Measurements from ENCODE around the gene COL6A3.
"Not testable (repeated sequence)": the region's sequence is repeated elsewhere in the genome, so short reads cannot be mapped to it uniquely, and the experiment has no call there.

The COL6A3 gene

DNA sequence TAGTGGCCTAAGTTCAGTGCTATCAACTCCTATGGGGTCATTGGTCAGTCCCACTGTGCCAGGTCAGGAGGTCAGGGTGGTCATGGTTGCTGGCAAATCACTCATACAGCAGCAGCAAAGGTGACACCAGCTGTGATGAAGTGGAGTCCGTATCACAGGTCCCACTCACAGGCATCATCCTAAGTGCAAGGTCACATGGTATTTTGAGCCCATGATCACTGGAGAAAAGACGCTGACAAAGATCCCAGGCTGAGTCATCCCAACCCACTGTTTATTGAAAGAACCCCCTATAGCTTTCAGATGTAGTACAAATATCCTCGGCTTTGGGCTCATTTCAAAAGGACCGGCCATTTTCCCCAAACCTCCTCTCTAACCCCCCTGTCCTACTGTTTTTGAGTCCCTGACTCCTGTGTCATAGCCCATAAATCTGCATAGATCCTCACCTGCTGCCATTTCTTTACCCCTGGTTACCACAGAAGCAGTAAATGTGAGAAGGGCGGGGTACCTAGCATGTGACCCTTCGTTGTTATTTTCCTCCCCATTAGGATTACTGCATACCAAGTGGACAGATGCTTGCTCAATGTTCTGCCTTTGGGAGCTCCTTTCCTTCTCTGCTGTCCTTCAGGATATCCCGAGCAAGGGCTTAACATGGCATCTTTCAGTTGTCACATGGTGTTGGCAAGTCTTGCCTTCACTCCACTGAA lies 107.7 kb downstream of the COL6A3 start:
- no peaks in the 10 kb centered on the region for H3K79me2 ChIP-seq (ENCODE audit: control insufficient read depth, insufficient read depth, low read length, unreplicated experiment)
- H3K27ac ChIP-seq (ENCODE audit: low read depth, low read length): peak overlapping the region; percentile 81
- no peaks in the 10 kb centered on the region for H3K36me3 ChIP-seq (ENCODE audit: insufficient read depth, low read length)
- no peak overlapping the region for H3K4me3 ChIP-seq (ENCODE audit: low read depth, low read length)
- no peaks in the 10 kb centered on the region for H3K27me3 ChIP-seq (ENCODE audit: insufficient read depth, low read length)
- H2AFZ ChIP-seq (ENCODE audit: low read length, unreplicated experiment): no peak overlapping the region
- H3K4me1 ChIP-seq (ENCODE audit: control insufficient read depth, insufficient read depth, low read length, unreplicated experiment): peaks cover 44% of the 10 kb centered on the region

GRCh38 chr2:237305579-237305978 lies 108.4 kb downstream of the COL6A3 start:
- H3K4me1 ChIP-seq (ENCODE audit: control insufficient read depth, insufficient read depth, low read length, unreplicated experiment): peaks cover 44% of the 10 kb centered on the region
- H3K36me3 ChIP-seq (ENCODE audit: insufficient read depth, low read length): no peaks in the 10 kb centered on the region
- H2AFZ ChIP-seq (ENCODE audit: low read length, unreplicated experiment): no peak overlapping the region
- H3K27ac ChIP-seq (ENCODE audit: low read depth, low read length): peak overlapping the region; percentile 81
- H3K27me3 ChIP-seq (ENCODE audit: insufficient read depth, low read length): no peaks in the 10 kb centered on the region
- no peaks in the 10 kb centered on the region for H3K79me2 ChIP-seq (ENCODE audit: control insufficient read depth, insufficient read depth, low read length, unreplicated experiment)
- no peak overlapping the region for H3K4me3 ChIP-seq (ENCODE audit: low read depth, low read length)

DNA sequence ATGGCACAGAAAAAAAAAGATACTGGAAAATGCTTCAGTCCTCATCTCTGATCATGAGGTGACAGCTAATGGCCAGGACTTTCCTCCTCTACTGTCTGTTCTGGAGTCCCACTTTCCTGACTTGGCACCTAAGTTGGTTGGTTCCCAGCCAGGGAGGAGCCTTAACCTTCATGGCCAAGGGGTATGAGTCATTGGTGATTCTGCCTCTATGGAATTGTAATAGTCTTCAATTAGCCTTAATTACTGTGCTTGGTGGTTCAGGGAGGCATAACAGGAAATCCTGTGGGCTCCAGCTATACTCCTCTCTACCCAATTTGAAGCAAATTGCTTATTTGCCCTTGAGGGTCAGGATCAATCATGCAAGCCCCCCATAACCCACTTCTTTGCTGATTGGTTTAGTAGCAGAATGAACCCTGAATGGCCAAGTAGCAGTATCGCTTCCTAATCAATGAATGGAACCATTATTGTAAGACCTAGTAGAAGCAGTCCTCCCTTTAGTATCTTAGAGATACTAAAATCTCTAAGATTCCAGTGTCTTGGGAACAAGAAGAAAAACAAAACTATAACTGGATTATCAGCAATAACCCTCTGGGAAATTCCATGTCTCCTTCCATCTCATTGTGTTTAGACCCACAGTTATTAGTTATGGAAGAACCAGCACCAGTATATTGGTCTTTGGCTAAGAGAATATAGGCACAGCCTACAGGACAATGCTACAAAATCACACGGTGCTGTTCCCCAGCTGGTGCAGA lies 109.0 kb downstream of the COL6A3 start:
- H3K4me1 ChIP-seq (ENCODE audit: control insufficient read depth, insufficient read depth, low read length, unreplicated experiment): peaks cover 46% of the 10 kb centered on the region
- no peaks in the 10 kb centered on the region for H3K36me3 ChIP-seq (ENCODE audit: insufficient read depth, low read length)
- peak overlapping the region; percentile 81 for H3K27ac ChIP-seq (ENCODE audit: low read depth, low read length)

DNA sequence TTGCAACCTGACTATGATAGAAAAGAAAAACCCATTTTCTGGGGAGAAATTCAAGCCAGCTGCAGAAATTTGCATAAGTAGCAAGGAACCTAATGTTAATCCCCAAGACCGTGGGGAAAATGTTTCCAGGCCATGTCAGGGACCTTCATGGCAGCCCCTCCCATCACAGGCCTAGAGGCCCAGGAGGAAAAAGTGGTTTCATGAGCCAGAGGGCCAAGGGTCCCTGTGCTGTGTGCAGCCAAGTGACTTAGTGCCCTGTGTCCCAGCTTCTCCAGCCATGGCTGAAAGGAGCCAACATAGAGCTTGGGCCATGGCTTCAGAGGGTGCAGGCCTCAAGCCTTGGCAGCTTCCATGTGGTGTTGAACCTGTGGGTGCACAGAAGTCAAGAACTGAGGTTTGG lies 110.7 kb downstream of the COL6A3 start:
- H3K36me3 ChIP-seq (ENCODE audit: insufficient read depth, low read length); H3K79me2 ChIP-seq (ENCODE audit: control insufficient read depth, insufficient read depth, low read length, unreplicated experiment); H3K27me3 ChIP-seq (ENCODE audit: insufficient read depth, low read length); H3K27ac ChIP-seq (ENCODE audit: low read depth, low read length); H2AFZ ChIP-seq (ENCODE audit: low read length, unreplicated experiment); H3K4me3 ChIP-seq (ENCODE audit: low read depth, low read length): not testable (repeated sequence)
- H3K4me1 ChIP-seq (ENCODE audit: control insufficient read depth, insufficient read depth, low read length, unreplicated experiment): peaks cover 46% of the 10 kb centered on the region

More for the DNA sequence above, 109.0 kb downstream of the COL6A3 start:
- Histone ChIP-seq H3K27me3 (ENCODE audit: insufficient read depth, low read length) (no peaks in the 10 kb centered on the region), H2AFZ (ENCODE audit: low read length, unreplicated experiment) (no peak overlapping the region), H3K4me3 (ENCODE audit: low read depth, low read length) (peak overlapping the region; percentile 1; the same call in 1 of the 2 replicates), H3K79me2 (ENCODE audit: control insufficient read depth, insufficient read depth, low read length, unreplicated experiment) (no peaks in the 10 kb centered on the region)

DNA sequence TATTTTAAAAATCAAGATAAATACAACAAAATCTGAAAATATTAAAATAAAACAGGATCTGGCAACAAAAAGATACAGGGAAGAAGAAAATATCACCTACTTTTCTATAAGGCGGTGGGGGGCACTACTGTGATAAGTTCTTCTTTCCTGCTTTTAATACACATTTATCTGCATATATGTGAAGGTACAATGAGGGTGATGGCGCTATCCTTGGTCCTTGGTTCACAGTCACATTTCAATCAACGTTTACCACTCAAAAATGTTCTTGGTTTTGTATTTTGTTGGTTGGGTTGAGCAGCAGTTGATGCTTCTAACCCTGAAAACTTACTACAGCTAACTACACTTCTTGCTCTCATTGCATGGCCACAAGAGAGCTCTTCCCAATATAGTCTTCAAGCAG lies 112.4 kb downstream of the COL6A3 start:
- no peaks in the 10 kb centered on the region for H3K79me2 ChIP-seq (ENCODE audit: control insufficient read depth, insufficient read depth, low read length, unreplicated experiment)
- H3K27ac ChIP-seq (ENCODE audit: low read depth, low read length): no peak overlapping the region
- no peaks in the 10 kb centered on the region for H3K36me3 ChIP-seq (ENCODE audit: insufficient read depth, low read length)
- H3K4me3 ChIP-seq (ENCODE audit: low read depth, low read length): no peak overlapping the region
- H3K4me1 ChIP-seq (ENCODE audit: control insufficient read depth, insufficient read depth, low read length, unreplicated experiment): peaks cover 52% of the 10 kb centered on the region
- no peaks in the 10 kb centered on the region for H3K27me3 ChIP-seq (ENCODE audit: insufficient read depth, low read length)
- no peak overlapping the region for H2AFZ ChIP-seq (ENCODE audit: low read length, unreplicated experiment)

DNA sequence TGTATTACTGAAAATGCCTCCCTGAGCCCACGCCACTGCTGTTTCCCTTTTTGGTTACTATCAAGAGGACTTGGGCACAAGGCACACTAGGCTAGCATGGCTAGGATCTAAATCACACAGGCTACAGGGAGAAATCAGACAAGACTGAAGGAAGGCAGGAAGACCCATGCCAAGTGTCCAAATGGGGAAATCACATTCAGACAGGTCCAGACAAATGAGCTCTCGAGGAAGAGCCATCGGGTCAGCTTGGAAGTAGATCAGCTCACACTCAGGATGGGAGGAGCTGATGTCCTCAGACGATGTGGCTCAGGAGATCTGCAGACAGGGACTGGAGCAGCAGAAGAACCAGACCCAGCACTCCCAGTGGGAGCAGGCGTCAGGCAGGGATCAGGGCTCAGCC lies 113.2 kb downstream of the COL6A3 start:
- Histone ChIP-seq H3K4me3 (ENCODE audit: low read depth, low read length) (no peak overlapping the region), H3K27me3 (ENCODE audit: insufficient read depth, low read length) (no peaks in the 10 kb centered on the region), H2AFZ (ENCODE audit: low read length, unreplicated experiment) (no peak overlapping the region), H3K27ac (ENCODE audit: low read depth, low read length) (peak overlapping the region; percentile 46), H3K4me1 (ENCODE audit: control insufficient read depth, insufficient read depth, low read length, unreplicated experiment) (peaks cover 45% of the 10 kb centered on the region), H3K79me2 (ENCODE audit: control insufficient read depth, insufficient read depth, low read length, unreplicated experiment) (no peaks in the 10 kb centered on the region), H3K36me3 (ENCODE audit: insufficient read depth, low read length) (no peaks in the 10 kb centered on the region)

- peak overlapping the region; percentile 55 for H3K27ac ChIP-seq (ENCODE audit: low read depth, low read length)
- H3K4me3 ChIP-seq (ENCODE audit: low read depth, low read length): no peak overlapping the region
- no peaks in the 10 kb centered on the region for H3K36me3 ChIP-seq (ENCODE audit: insufficient read depth, low read length)
- no peaks in the 10 kb centered on the region for H3K27me3 ChIP-seq (ENCODE audit: insufficient read depth, low read length)
- no peak overlapping the region for H2AFZ ChIP-seq (ENCODE audit: low read length, unreplicated experiment)
- H3K79me2 ChIP-seq (ENCODE audit: control insufficient read depth, insufficient read depth, low read length, unreplicated experiment): no peaks in the 10 kb centered on the region
- peaks cover 37% of the 10 kb centered on the region for H3K4me1 ChIP-seq (ENCODE audit: control insufficient read depth, insufficient read depth, low read length, unreplicated experiment)
These were observed 114.1 kb downstream of the COL6A3 start for GRCh38 chr2:237299906-237300305.

DNA sequence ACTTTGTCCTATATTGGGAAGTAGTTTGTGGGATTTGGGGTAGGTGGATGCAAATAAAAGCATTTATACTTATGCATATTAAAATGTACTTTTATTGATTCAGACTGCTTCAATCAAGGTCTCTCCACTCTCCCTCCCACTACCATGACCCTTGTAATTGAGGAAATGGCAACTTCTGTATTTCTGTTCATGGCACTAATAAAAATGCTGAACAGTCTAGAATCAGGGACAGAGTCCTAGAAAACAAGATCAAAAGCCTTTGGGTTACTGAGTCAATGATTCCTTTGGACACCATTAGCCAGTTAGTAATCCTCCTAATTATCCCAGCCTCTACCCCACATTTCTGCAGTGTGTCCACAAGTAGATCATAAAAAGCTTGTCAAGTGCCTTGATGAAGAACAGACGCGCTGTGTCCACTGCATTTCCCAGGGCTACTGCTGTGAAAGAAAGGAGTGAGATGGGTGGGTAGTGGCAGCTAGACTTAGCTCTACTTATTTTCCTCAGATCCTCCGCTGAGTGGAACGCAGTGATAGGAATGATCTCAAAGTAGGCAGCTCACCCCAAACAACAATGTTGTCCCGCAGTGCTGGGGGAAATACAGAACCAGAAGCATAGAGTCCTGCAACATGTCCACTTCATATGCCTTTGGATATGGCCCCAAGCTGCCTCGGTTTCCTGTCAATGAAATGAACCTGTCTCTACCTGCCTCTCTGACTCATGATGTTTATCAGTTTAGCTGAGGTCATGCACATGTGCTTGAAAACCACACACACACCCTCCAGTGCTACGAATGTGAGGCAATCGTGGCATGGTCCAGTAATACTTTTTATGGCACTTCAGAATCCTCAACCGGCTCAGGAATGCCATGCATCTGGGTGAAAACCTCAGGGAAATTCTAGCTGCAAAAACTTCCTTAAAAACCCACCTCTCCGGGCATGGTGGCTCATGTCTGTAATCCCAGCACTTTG lies 115.5 kb downstream of the COL6A3 start:
- no peaks in the 10 kb centered on the region for H3K36me3 ChIP-seq (ENCODE audit: insufficient read depth, low read length)
- peaks cover 48% of the 10 kb centered on the region for H3K4me1 ChIP-seq (ENCODE audit: control insufficient read depth, insufficient read depth, low read length, unreplicated experiment)
- no peak overlapping the region for H3K27ac ChIP-seq (ENCODE audit: low read depth, low read length)
- no peaks in the 10 kb centered on the region for H3K27me3 ChIP-seq (ENCODE audit: insufficient read depth, low read length)
- H2AFZ ChIP-seq (ENCODE audit: low read length, unreplicated experiment): no peak overlapping the region
- no peaks in the 10 kb centered on the region for H3K79me2 ChIP-seq (ENCODE audit: control insufficient read depth, insufficient read depth, low read length, unreplicated experiment)
- H3K4me3 ChIP-seq (ENCODE audit: low read depth, low read length): no peak overlapping the region

GRCh38 chr2:237297421-237298150 lies 116.4 kb downstream of the COL6A3 start:
- peak overlapping the region; percentile 64 for H3K27ac ChIP-seq (ENCODE audit: low read depth, low read length)
- H3K36me3 ChIP-seq (ENCODE audit: insufficient read depth, low read length): no peaks in the 10 kb centered on the region
- no peak overlapping the region for H3K4me3 ChIP-seq (ENCODE audit: low read depth, low read length)
- H3K79me2 ChIP-seq (ENCODE audit: control insufficient read depth, insufficient read depth, low read length, unreplicated experiment): no peaks in the 10 kb centered on the region
- H3K27me3 ChIP-seq (ENCODE audit: insufficient read depth, low read length): no peaks in the 10 kb centered on the region
- H3K4me1 ChIP-seq (ENCODE audit: control insufficient read depth, insufficient read depth, low read length, unreplicated experiment): peaks cover 48% of the 10 kb centered on the region
- H2AFZ ChIP-seq (ENCODE audit: low read length, unreplicated experiment): no peak overlapping the region

DNA sequence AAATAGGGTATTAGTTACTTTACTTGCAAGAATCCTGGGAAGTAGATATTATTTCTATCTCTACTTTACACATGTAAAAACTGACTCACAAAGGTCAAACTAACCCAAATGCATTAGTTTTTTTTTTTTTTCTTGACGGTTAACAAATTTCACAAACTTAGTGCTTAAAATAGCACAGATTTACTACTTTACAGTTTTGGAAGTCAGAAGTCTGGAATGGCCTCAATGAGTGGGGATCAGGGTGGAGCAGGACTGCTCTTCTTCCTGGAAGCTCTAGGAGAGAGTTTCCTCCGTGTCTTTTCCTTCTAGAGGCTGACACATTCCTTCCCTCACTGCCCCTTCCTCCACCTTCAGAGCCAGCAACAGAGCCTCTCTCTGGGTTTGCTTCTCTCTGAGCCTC lies 117.2 kb downstream of the COL6A3 start:
- Histone ChIP-seq H3K4me3 (ENCODE audit: low read depth, low read length) (no peak overlapping the region), H3K27me3 (ENCODE audit: insufficient read depth, low read length) (no peaks in the 10 kb centered on the region), H3K4me1 (ENCODE audit: control insufficient read depth, insufficient read depth, low read length, unreplicated experiment) (peaks cover 54% of the 10 kb centered on the region), H3K79me2 (ENCODE audit: control insufficient read depth, insufficient read depth, low read length, unreplicated experiment) (no peaks in the 10 kb centered on the region), H3K36me3 (ENCODE audit: insufficient read depth, low read length) (no peaks in the 10 kb centered on the region), H3K27ac (ENCODE audit: low read depth, low read length) (peak overlapping the region; percentile 64), H2AFZ (ENCODE audit: low read length, unreplicated experiment) (no peak overlapping the region)
